HG02840 (cell line): Measurements from ENCODE around the gene ZNF443.
"Not testable (repeated sequence)": the region's sequence is repeated elsewhere in the genome, so short reads cannot be mapped to it uniquely, and the experiment has no call there.

Experiments
- ATAC-seq: cut with Tn5 transposase; IDR thresholded peaks from one replicate; pipeline ENCODE4 v1.9.1; 2021; ENCODE audit warnings: mild to moderate bottlenecking, moderate library complexity, moderate number of reproducible peaks; ENCODE audit not compliant: unreplicated experiment, low FRiP score

Gene ZNF443

GRCh38 chr19:12440541-12441316 lies at the start of gene ZNF443:
ZNF443 (minus strand) TSS chr19:12441021; CDS start chr19:12440914, 107 bp downstream.
- peak; percentile 91 for ATAC-seq

GRCh38 chr19:12486265-12486783 lies 45.5 kb upstream of the ZNF443 start:
- not testable (repeated sequence) for ATAC-seq

GRCh38 chr19:12485571-12485970 lies 44.8 kb upstream of the ZNF443 start:
- ATAC-seq, result no peak

- ATAC-seq, result no peak
Measured at GRCh38 chr19:12485052-12485416, 44.2 kb upstream of the ZNF443 start.

- ATAC-seq, result peak; percentile 91
Measured at GRCh38 chr19:12484371-12485051, 43.7 kb upstream of the ZNF443 start, which contains the start of gene ZNF709. ZNF709 (minus strand) TSS chr19:12484816; CDS start chr19:12484657, 159 bp downstream.

- ATAC-seq, result no peak
Measured at GRCh38 chr19:12484011-12484370, 43.2 kb upstream of the ZNF443 start.

- no peak for ATAC-seq
Measured at GRCh38 chr19:12482509-12482886, 41.7 kb upstream of the ZNF443 start.

- no peak for ATAC-seq
Measured at GRCh38 chr19:12481781-12482508, 41.1 kb upstream of the ZNF443 start.

GRCh38 chr19:12478234-12478941 lies 37.6 kb upstream of the ZNF443 start:
- no peak for ATAC-seq

- not testable (repeated sequence) for ATAC-seq
Measured at GRCh38 chr19:12467651-12468050, 26.8 kb upstream of the ZNF443 start.

- no peak for ATAC-seq
Measured at GRCh38 chr19:12465211-12465610, 24.4 kb upstream of the ZNF443 start.

- no peak for ATAC-seq
Measured at GRCh38 chr19:12464769-12465168, 23.9 kb upstream of the ZNF443 start.

GRCh38 chr19:12464139-12464538 lies 23.3 kb upstream of the ZNF443 start:
- ATAC-seq, result not testable (repeated sequence)

- no peak for ATAC-seq
Measured at GRCh38 chr19:12453495-12453894, 12.7 kb upstream of the ZNF443 start.

- ATAC-seq, result no peak
Measured at GRCh38 chr19:12450844-12451243, 10.0 kb upstream of the ZNF443 start.

- ATAC-seq, result no peak
Measured at GRCh38 chr19:12448808-12449207, 8.0 kb upstream of the ZNF443 start.

- peak; percentile 20 for ATAC-seq
Measured at GRCh38 chr19:12439686-12440540, 908 bp downstream of the ZNF443 start.

- ATAC-seq, result not testable (repeated sequence)
Measured at GRCh38 chr19:12430726-12431299, 10.0 kb downstream of the ZNF443 start.

- no peak for ATAC-seq
Measured at GRCh38 chr19:12425888-12426274, 14.9 kb downstream of the ZNF443 start.
